GM12891 (cell line): ENCODE results near the gene CMSS1.

Experiments
- POLR2A ChIP-seq: IDR thresholded peaks from 2 replicates; pipeline ENCODE4 v1.6.1; 2011; ENCODE audit warnings: low read depth, low read length, control low read depth
- POLR2AphosphoS5 ChIP-seq: IDR thresholded peaks from 2 replicates; pipeline ENCODE4 v1.6.1; 2011; ENCODE audit warnings: low read depth, low read length, control low read depth
- SPI1 ChIP-seq: IDR thresholded peaks from 2 replicates; pipeline ENCODE4 v1.6.1; 2011; ENCODE audit warnings: low read depth, low read length, control low read depth
- TAF1 ChIP-seq: IDR thresholded peaks from 2 replicates; pipeline ENCODE4 v1.6.1; 2011; ENCODE audit warnings: low read depth, low read length, control low read depth

DNA sequence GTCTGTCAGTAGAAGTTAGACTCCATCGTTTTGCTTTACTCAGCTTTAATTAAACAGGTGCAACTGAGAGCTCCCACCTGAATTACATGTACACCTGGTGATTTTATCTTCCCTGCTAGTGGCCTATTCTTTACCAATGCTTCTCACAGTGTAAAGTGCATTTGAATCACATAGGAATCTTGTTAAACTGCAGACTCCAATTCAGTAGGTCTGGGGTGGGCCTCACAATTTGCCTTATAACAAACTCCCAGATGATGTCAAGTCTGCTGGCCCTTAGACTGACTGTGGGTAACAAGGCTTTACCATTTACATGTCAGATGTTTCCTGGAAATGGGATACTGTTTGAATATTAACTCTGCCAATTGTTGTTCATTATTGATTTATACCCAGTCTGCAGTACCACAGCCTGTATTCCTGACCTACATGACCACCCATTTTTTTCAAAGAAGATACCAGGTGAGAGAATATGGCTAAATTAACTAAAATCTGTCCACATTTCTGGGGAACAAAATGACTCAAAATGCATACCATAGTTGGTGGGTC is 37.2 kb downstream of the CMSS1 start:
- no peak for TF ChIP-seq POLR2A
- TF ChIP-seq TAF1 = no peak
- no peak for TF ChIP-seq POLR2AphosphoS5
- TF ChIP-seq SPI1 = no peak
